Stimulated activated CD4-positive, alpha-beta T cell treated with anti-CD3 and anti-CD28 coated beads, Interleukin-4, amount 100 ng/mL, for 4 hours (primary cell): ENCODE results near the gene BPIFB6.

Source experiments
- DNase-seq, 2 experiments: peaks; one replicate each; pipeline ENCODE4 v3.0.0-alpha.2; 2020

BPIFB6 gene

GRCh38 chr20:33031531-33031930, at the start of gene BPIFB6:
BPIFB6 (plus strand) TSS chr20:33031648; CDS start chr20:33031648, 0 bp downstream.
- no peak for DNase-seq

- DNase-seq: no peak
These were observed 48.6 kb upstream of the BPIFB6 start for GRCh38 chr20:32982617-32983458.

- DNase-seq: no peak
These were observed 47.9 kb upstream of the BPIFB6 start for GRCh38 chr20:32983459-32984112.

GRCh38 chr20:32984196-32984595, 47.3 kb upstream of the BPIFB6 start:
- no peak for DNase-seq

- DNase-seq: no peak
These were observed 46.7 kb upstream of the BPIFB6 start for GRCh38 chr20:32984631-32985354.

GRCh38 chr20:32985596-32985995, 45.9 kb upstream of the BPIFB6 start:
- DNase-seq: no peak

GRCh38 chr20:32986331-32986966, 45.0 kb upstream of the BPIFB6 start:
- DNase-seq: no peak

GRCh38 chr20:32987044-32987825, 44.2 kb upstream of the BPIFB6 start:
- no peak for DNase-seq

GRCh38 chr20:32988008-32988407, 43.4 kb upstream of the BPIFB6 start:
- no peak for DNase-seq

- DNase-seq: no peak
These were observed 41.8 kb upstream of the BPIFB6 start for GRCh38 chr20:32989507-32990283.

GRCh38 chr20:32990426-32990825, 41.0 kb upstream of the BPIFB6 start:
- no peak for DNase-seq

GRCh38 chr20:32991383-32991782, 40.1 kb upstream of the BPIFB6 start:
- DNase-seq: no peak

- DNase-seq: no peak
These were observed 39.4 kb upstream of the BPIFB6 start for GRCh38 chr20:32991792-32992641.

- peak in 1 of 2 experiments; percentile 60 for DNase-seq
These were observed 37.9 kb upstream of the BPIFB6 start for GRCh38 chr20:32993496-32994050.

GRCh38 chr20:32995802-32996201, 35.6 kb upstream of the BPIFB6 start:
- DNase-seq: no peak

GRCh38 chr20:32997431-32997830, 34.0 kb upstream of the BPIFB6 start:
- DNase-seq: no peak

GRCh38 chr20:32999603-33000250, 31.7 kb upstream of the BPIFB6 start:
- DNase-seq: no peak

GRCh38 chr20:33000802-33001466, 30.5 kb upstream of the BPIFB6 start:
- DNase-seq: no peak
